GM18867 (cell line): ENCODE measurements around the gene CCDC106.

Experiments
- ATAC-seq: cut with Tn5 transposase; IDR thresholded peaks from one replicate; pipeline ENCODE4 v1.9.1; 2021; ENCODE audit warnings: mild to moderate bottlenecking, moderate library complexity; ENCODE audit not compliant: unreplicated experiment

The CCDC106 gene

DNA sequence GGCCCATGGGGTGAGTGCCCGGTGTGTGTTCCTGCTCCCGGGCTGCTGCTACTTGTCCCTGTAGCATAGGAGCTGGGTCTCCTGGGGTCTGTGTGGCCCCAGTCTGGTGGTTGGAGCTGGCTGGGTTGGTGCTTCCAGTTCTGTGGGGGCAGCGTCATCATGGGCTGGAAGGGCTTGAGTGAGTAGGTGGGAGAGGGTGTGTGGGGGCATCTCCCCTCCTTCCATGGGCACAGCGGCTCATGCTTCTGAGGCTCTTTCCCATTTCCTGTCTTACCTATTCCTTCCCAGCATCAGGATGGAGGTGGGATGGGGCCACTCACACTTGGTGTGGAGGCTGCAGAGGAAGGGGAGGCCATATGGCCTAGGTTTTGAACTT is 19.0 kb downstream of the CCDC106 start:
- no peak for ATAC-seq

DNA sequence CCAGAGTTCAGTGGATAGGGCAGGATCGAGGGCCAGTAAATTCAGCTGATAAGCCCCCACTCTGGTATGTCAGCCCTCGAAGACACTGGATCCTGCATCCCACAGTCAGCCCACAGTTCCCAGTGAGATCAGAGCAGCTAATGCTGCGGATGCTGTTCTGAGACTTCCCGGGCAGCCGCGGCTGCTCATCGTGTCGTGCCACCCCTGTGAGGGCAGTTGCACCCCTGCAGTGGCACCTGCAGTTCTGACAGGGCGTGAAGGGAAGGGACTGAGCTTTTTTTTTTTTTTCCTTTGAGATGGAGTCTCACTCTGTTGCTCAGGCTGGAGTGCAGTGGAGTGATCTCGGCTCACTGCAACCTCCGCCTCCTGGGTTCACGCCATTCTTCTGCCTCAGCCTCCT is 19.5 kb downstream of the CCDC106 start:
- ATAC-seq = no peak

DNA sequence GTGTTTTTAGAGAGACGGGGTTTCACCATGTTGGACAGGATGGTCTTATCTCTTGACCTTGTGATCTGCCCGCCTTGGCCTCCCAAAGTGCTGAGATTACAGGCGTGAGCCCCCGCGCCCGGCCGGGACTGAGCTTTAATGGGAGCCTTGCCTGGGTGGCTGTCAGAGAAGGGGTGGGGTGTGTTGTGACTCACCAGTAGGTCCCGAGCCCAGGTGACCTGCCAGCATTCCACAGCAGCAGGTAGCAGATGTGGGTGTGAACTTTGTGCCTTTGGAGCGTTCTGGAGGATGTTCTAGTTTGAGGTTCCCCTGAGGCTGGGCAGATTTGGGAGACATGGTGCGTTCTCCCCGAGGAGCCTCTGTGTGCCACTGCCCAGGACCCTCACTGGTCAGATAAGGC is 19.9 kb downstream of the CCDC106 start:
- no peak for ATAC-seq

DNA sequence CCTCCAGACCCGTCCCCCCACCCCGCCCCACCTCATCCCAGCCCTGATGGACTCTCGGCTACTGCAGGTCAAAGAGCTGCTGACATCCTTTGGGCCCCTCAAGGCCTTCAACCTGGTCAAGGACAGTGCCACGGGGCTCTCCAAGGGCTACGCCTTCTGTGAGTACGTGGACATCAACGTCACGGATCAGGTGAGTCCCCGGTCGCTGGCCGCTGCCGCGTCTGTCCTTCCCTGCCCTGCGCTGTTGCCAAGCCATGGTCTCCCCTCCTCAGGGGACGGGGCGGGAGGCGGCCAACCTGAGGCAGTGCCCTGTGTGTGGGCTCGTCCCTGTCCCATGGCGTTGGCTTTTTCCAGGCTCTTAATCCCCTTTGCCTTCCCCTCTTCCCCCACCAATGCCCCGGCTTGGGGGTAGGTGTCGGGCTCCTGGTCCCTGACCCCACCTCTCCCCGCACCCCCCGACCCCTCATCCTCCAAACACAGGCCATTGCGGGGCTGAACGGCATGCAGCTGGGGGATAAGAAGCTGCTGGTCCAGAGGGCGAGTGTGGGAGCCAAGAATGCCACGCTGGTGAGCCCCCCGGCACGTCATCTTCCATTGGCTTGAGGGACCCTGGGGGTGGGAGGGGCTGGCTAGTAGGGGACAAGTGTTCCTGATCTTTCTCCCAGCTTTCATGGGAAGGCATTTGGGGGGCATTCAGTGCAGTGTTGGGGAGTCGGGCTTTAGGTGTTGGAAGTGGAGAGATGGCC is 20.8 kb downstream of the CCDC106 start:
- no peak for ATAC-seq

DNA sequence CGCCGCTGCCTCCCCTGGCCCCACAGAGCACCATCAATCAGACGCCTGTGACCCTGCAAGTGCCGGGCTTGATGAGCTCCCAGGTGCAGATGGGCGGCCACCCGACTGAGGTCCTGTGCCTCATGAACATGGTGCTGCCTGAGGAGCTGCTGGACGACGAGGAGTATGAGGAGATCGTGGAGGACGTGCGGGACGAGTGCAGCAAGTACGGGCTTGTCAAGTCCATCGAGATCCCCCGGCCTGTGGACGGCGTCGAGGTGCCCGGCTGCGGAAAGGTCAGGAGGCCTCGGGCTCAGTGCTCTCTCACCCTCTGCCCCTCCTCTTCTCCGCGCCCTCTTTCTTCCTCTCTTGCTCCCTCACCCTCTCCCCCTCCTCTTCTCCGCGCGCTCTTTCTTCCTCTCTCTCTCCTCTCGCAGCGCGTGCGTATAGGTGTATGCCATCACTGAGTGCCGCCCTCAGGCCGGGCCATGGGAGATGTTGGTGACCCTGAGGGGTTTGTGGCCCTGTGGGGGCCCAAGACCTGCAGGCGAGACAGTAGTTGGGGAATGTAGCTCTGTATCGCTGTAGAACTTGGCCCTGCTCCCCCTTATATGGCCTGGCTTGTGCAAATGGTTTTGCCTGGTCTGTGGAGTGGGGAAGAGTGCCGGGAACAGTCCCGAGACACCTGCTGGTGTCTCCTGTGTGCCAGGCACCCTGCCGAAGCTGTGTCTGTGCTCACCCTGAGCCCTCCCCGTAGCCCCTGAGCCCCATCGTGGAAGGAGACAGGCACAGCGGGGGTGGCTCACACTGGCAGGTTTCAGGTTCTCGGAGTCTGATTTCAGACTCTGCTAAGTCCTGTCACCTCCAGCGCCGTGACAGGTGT is 21.6 kb downstream of the CCDC106 start:
- no peak for ATAC-seq

DNA sequence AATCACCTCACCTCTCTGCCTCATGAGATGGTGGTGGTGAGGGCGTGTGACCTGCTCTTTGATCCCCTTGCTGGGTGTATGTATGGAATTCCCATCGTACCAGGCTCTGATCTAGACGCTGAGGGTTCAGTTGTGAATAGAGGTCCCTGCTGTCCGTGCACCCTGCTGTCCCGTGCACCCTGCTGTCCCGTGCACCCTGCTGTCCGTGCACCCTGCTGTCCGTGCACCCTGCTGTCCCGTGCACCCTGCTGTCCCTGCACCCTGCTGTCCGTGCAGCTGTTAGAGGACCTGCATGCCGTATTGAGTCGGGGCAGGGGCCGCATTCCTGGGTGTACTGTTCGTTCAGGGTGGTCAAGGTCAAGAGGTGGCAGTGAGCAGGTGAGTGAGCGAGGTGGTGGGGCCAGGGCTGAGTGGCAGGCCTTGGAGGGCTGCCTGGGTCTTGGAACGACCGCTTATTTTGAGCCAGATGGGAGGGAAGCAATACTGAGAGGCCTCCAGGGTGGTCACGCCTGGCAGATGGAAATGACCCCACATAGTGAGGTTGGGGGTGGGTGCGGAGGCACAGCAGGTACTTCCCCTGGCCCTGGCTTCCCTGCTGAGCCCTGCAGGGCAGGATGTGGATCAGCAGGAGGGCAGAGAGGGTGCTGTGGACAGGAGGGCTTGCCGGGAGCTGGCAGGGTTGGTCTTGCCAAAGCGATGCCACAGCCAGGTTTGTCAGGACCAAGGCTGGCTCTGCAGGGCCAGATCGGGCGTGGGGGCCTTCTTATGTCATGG is 22.5 kb downstream of the CCDC106 start:
- no peak for ATAC-seq

DNA sequence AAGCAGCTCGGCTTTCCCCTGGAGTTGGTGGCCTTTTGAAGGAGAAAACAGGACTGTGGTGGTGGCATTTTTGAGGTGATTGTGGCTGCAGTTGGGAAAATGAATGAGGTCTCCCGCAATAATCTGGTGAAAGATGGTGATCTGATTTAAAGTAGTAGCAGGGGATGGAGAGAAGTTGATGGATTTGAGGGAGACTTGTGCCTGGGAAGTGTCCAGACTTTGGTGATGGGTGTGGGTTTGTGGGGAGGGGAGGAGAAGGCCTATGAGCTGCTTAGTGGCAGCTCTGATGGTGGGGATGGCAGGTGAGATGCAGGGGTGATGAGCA is 23.0 kb downstream of the CCDC106 start:
- ATAC-seq = no peak

DNA sequence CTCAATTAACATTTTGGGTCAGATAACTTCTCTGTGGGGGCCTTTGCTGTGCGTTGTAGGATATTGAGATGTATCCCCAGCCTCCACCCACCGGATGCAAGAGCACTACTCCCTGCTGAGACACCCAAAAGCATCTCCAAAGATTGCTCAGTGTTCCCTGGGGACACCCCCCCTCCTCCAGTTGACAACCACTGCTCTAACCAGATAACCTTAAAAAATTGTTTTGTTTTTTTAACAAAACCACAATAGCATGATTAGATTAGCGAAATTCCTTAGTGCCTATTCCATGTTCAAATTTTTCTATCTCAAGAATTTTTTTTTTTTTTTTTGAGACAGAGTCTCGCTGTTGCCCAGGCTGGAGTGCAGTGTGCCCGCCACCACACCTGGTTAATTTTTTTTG is 24.4 kb downstream of the CCDC106 start:
- no peak for ATAC-seq

DNA sequence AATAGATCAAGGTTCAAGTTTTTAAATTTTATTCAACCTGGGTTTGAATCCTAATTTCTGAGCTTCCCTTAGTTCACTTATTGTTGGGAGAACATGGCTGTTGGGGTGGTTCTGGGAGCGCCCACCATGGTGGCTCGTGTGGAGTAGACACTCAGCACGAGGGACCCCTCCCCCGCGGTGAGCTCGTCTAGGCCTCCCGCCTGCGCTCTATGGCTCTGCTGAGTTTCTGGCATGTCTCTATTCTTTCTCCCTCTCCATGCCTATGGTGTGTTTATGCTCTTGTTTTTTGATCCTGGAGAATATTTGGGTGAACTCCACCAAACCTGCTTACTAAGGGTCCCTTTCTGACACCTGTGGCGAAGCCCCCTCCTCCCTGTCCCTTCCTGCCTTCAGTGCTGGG is 25.5 kb downstream of the CCDC106 start:
- no peak for ATAC-seq

DNA sequence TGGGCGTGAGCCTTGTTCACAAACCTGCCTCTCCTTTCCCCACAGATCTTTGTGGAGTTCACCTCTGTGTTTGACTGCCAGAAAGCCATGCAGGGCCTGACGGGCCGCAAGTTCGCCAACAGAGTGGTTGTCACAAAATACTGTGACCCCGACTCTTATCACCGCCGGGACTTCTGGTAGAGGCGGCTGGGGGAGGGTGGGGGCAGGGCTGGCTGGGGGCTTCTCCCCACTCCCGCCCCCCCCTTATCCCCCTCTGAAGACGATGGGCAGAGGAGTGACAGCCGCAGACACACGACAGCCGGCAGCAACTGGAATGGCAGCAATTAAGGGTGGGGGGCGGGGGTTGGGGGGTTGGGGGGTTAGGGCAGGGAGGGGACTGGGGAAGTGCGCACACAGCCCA is 25.9 kb downstream of the CCDC106 start:
- ATAC-seq = no peak

DNA sequence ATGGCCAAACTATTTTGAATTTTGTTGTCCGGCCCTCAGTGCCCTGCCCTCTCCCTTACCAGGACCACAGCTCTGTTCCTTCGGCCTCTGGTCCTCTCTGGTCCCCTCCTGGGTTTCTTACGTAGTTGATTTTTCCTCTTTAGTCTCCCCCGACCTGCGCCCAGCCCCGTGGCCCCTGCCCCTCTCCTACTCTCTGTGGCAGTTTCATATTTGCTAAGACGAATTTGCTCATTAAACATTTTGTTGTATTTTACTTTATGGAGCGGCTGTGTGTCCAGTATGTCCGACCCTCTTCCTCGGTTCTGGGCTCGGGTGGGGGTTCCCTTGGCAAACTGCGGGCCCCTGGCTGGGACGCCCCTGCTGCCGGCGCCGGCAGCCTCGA is 26.4 kb downstream of the CCDC106 start:
- ATAC-seq = no peak

DNA sequence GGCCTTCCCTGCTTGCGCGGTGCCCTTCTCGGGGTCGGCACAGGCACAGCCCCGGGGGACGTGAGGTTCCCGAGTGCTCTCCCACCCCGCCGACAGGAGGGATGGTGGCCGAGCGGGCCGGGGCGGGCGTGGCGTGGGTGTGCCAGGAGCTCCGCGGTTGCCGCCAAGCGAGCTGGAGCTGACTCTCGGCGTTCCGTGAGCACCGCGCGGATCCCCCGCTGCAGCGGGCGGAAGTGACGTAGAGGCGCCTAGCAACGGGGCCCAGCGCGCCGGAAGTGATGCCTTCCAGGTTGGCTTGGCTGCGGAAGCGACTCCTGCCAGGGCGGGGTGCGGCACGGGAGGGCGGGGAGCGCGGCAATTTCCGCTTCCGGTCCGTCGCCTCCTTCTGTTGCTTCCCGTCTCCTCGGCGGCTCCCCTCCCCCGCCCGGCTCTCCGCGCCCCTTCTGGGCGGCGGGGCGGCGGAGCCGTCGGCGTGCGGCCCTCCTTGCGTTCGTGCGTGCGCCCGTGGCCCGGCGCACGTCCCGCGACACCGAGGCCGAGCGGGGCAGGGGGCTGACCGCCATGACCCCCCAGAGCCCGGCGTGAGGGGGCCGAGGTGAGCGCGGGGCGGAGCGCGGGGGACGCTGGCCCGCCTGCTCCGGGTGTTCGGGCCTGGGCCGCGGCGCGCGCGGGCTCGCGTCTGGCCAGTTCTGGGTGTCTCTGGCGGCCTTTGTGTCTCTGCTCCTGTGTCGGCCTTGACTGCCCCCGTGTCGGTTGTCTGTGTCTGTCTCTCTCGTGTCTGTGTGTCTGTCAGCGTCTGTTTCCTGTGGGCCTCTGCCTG is 27.0 kb downstream of the CCDC106 start, which contains the start of gene EPN1:
TSS of gene EPN1 (plus strand) at position 386 of the 820 bp plus-strand sequence. CDS start 3,402 bp downstream, outside the sequence.
- ATAC-seq = peak; percentile 60

DNA sequence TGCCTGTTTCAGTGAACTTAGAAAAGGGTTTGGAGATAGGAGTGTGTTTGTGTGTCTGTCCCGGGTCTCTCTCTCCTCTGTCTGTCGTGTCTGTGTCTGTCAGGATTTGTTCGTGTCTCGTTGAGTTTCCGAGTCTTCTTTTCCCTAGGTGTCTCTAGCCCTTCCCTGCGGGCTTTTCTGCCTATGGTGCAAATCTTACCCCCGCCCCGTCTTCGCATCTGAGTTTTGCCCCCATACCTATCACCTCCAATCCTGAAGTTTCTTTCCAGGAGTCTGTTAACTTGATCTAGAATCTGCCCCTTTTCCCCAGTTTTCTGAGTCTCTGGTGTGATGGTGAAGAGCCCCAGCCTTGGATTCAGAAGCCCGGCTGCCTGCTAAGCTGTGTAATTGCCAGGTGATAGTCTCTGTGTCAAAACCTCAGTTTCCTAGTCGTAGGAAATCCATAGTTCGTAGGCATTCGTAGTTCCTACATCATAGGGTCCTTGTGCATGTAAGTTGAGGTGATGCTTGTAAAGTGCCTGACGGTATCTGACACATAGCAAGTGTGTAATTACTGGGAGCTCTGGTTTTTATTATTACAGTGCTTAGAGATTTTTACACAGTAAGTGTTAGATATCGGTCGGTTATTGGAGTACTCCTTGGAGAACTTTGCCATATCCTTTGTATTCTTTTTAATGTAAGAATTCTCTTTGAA is 27.8 kb downstream of the CCDC106 start:
- no peak for ATAC-seq

DNA sequence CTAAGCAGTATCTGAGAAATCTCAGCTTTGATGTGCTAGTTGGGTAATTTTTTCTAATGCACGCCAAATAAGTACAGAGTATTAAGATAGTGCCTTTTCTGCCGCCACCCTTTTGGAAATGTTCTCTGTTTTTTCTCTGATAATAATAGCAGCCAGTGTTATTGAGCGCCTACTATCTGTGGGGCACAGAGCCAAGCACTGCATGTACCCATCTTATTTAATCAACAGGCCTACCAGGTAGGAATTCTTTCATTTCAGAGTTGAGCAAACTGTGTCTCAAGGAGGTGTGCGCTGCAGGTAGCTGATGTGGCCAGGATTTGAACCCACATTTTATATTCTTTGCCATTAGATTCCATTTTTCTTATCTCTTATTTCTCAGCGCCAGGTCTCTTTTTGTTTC is 28.4 kb downstream of the CCDC106 start:
- ATAC-seq = no peak

DNA sequence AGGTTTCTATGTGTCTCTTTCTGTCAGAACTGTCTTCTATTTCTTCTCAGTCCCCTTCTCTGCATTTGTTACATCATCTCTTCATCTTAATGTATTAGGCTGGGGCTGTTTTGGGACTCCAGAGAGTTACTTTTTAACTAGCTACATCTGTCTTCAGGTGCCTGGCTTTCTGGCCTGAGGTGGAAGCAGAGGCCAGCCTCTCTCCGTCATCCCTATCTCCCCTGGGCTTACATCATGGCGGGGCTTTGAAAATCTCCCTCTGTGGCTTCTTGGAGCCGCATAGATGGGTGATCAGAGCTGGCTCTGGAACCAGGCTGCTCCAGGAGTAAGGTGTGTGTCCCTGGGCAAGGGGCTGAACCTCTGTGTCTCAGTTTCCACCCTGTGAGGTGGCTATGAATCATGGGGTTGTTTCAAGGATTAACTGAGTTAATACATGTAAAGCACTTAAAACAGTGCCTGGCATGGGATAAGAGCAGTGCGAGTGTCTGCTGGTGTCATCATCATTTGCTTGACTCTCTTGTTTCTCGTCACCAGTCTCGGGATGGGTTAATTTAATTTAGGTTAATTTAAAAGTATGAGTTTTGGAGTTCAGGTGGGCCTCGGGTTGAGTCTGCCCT is 29.0 kb downstream of the CCDC106 start:
- no peak for ATAC-seq

DNA sequence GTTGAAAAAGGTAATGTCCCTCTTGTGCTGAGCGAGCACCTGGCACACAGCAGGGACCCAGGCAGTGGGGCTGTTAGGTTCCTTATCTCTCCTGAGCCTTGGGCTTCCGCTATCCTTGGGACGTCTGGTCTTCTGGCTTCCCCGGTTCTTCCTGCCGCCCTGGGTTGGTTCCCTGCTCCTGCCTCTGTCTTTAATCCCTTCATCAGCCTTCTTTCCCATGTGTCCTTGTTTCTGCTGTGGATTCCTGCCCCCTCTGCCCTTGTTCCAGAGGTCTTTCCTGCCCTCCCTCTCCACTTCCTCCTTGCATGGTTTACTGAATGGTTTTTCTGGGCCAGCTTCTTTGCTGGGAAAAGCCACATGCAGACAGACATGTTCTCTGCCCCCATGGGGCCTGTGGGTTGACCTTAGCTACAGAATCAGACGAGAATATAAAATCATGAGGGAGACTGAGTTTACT is 29.6 kb downstream of the CCDC106 start:
- no peak for ATAC-seq

DNA sequence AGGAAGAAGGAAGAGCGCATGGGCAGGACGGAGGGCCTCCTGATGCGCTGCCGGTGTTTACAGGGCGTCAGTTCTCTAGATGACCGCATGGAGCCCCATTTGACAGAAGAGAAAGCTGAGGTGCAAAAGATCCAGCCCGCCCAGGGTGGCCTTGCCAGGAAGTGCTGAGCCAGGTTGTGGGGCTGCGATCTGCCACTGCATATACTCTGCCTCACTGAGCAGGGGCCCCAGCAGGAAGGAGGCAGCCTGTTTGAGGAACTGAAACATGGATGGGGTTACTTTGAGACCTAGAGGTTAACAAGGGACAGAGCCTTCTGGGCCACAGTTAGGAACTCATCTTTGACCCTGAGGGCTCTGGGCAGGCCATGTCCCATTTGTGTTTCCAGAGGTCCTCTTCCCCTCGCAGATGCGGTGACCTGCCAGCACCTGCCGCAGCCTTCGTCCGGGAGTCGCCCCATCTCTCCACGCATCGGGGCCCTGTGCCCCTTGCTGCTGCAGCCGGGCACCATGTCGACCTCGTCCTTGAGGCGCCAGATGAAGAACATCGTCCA is 30.2 kb downstream of the CCDC106 start:
- ATAC-seq = peak; percentile 71

DNA sequence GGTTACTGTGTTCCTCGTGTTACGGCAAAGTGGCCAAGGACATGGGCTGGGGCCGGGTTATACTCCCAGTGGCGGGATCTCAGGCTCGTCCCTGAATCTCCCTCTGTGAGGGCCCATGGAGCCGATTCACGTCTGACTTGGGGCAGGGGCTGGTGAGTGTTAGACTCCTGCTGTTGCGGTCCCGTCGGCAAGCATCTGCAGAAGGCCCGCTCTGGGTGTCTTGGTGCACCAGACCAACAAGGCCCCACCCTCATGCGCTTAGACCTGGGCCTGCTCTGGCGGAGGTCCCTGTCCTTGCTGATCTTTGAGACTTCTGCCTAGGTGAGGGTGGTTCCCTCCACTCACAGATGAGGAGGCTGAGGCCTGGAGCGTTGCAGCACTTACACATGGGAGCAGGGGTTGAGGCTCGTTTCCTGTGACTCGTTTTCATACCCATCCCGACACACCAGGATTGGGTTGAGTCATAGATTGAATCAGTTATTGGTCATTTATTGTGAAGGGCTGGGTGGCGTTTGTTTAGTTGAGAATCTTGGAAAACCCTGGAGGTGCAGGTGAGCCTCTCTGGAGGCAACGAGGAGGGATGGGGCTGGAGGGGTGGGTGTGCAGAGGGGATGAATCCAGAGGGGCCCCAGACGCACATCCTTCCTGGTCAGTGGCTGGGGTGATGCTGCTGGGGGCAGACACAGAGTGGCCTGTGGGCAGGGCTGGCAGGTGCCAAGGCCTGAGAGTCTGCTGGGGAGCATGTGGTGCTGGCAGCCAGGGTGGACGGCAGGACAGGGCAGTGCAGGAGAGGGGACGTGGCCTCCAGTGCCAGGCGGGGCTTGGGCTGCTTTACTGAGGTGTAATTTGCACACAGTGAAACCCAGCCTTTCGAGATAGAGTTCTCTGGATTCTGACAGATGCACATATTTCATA is 31.6 kb downstream of the CCDC106 start:
- ATAC-seq = no peak
